ENCODE measurements around the gene TCTN2. TPM values are rescaled to one million over a fixed set of nuclear protein-coding genes. Genes with fewer than 3 reads are reported as not detected.

The TCTN2 gene
- total RNA-seq, 4 donors from 2014 or later: 7.2 to 20.0 (median 14.9) TPM

- Histone ChIP-seq H3K9me3 (no peaks in the 10 kb centered on the region), H3K4me3 (no peak overlapping the region), H3K27me3 (no peaks in the 10 kb centered on the region), H3K4me1 (no peaks in the 10 kb centered on the region), H3K27ac (no peak overlapping the region), H3K36me3 (peaks cover 0 to 80% (median 0%) of the 10 kb centered on the region in 3 donors)
- TF ChIP-seq CTCF (IDR thresholded peaks at IDR 0.05) (no peak), EP300 (IDR thresholded peaks at IDR 0.05) (no peak), POLR2A (IDR thresholded peaks at IDR 0.05) (no peak)
- 94 to 96% methylated on average over 7 of the region's 7 CpGs for WGBS, 2 donors
- no peak for DNase-seq (ENCODE audit: low spot score in 2 of 2)
Measured at GRCh38 chr12:123643911-123644310, 27.0 kb upstream of the TCTN2 start.

GRCh38 chr12:123645380-123645779, 25.5 kb upstream of the TCTN2 start:
- no peak for DNase-seq (ENCODE audit: low spot score in 2 of 2)
- H3K4me1 ChIP-seq: no peaks in the 10 kb centered on the region
- no peaks in the 10 kb centered on the region for H3K27me3 ChIP-seq
- no peaks in the 10 kb centered on the region for H3K9me3 ChIP-seq
- no peak overlapping the region for H3K4me3 ChIP-seq
- no peak overlapping the region for H3K27ac ChIP-seq
- TF ChIP-seq POLR2A (IDR thresholded peaks at IDR 0.05) (no peak), CTCF (IDR thresholded peaks at IDR 0.05) (no peak), EP300 (IDR thresholded peaks at IDR 0.05) (no peak)
- WGBS, 2 donors: 97 to 98% methylated on average over 3 of the region's 3 CpGs
- H3K36me3 ChIP-seq: peaks cover 0 to 86% (median 0%) of the 10 kb centered on the region in 3 donors

- no peak for DNase-seq (ENCODE audit: low spot score in 2 of 2)
- no peak overlapping the region for H3K27ac ChIP-seq
- no peak overlapping the region for H3K4me3 ChIP-seq
- no peaks in the 10 kb centered on the region for H3K4me1 ChIP-seq
- TF ChIP-seq CTCF (IDR thresholded peaks at IDR 0.05): no peak
- no peak for TF ChIP-seq POLR2A (IDR thresholded peaks at IDR 0.05)
- no peak for TF ChIP-seq EP300 (IDR thresholded peaks at IDR 0.05)
- 76 to 89% methylated on average over 5 of the region's 5 CpGs for WGBS, 2 donors
- H3K9me3 ChIP-seq: no peaks in the 10 kb centered on the region
- peaks cover 0 to 87% (median 0%) of the 10 kb centered on the region in 3 donors for H3K36me3 ChIP-seq
- no peaks in the 10 kb centered on the region for H3K27me3 ChIP-seq
Measured at GRCh38 chr12:123645878-123646277, 25.0 kb upstream of the TCTN2 start.

- Histone ChIP-seq H3K9me3 (no peaks in the 10 kb centered on the region), H3K27ac (no peak overlapping the region), H3K36me3 (peaks cover 0 to 84% (median 0%) of the 10 kb centered on the region in 3 donors), H3K4me3 (no peak overlapping the region), H3K4me1 (no peaks in the 10 kb centered on the region), H3K27me3 (no peaks in the 10 kb centered on the region)
- 89 to 90% methylated on average over 5 of the region's 5 CpGs for WGBS, 2 donors
- TF ChIP-seq POLR2A (IDR thresholded peaks at IDR 0.05) (no peak), CTCF (IDR thresholded peaks at IDR 0.05) (no peak), EP300 (IDR thresholded peaks at IDR 0.05) (no peak)
- DNase-seq (ENCODE audit: low spot score in 2 of 2): no peak
Measured at GRCh38 chr12:123648401-123648800, 22.5 kb upstream of the TCTN2 start.

GRCh38 chr12:123654129-123654701, 16.7 kb upstream of the TCTN2 start:
- Histone ChIP-seq H3K27ac (no peak overlapping the region), H3K4me3 (no peak overlapping the region), H3K27me3 (no peaks in the 10 kb centered on the region), H3K36me3 (peaks cover 0 to 84% (median 0%) of the 10 kb centered on the region in 3 donors), H3K4me1 (no peaks in the 10 kb centered on the region), H3K9me3 (no peaks in the 10 kb centered on the region)
- 88 to 91% methylated on average over 4 of the region's 4 CpGs for WGBS, 2 donors
- no peak for DNase-seq (ENCODE audit: low spot score in 2 of 2)
- TF ChIP-seq POLR2A (IDR thresholded peaks at IDR 0.05): no peak
- TF ChIP-seq EP300 (IDR thresholded peaks at IDR 0.05): no peak
- TF ChIP-seq CTCF (IDR thresholded peaks at IDR 0.05): no peak
